Tibial artery (tissue), 4 donors: ENCODE measurements around the gene EXD3.
A peak's percentile ranks its signal among the peaks of the same experiment; 100 is the strongest.

Experiments
- DNase-seq, 2 donors: peaks; one replicate each; pipeline ENCODE4 v3.0.0-alpha.2; 2019
- H3K27ac ChIP-seq, 2 donors: fragments of 200-600 bp; sonication (generic) in 1 of 2; 1 replicate in 1 of 2; 2 replicates in 1 of 2; pipeline ENCODE4 v1.5.1; 2018 to 2019; ENCODE audit warnings: mild to moderate bottlenecking in 1 of 2
- H3K27me3 ChIP-seq, 2 donors: fragments of 200-600 bp; sonication (generic) in 1 of 2; one replicate each; pipeline versions ENCODE4 v1.5.1 to v1.6.0; 2016 to 2019
- H3K36me3 ChIP-seq, 3 donors: fragments of 200-600 bp; sonication (generic) in 2 of 3; one replicate each; pipeline ENCODE4 v1.5.1; 2016 to 2019; ENCODE audit warnings: mild to moderate bottlenecking in 2 of 3
- H3K4me1 ChIP-seq, 4 donors: fragments of 200-600 bp; sonication (generic) in 2 of 4; 1 replicate in 3 of 4; 2 replicates in 1 of 4; pipeline ENCODE4 v1.5.1; 2016 to 2019
- H3K4me3 ChIP-seq, 2 donors: fragments of 200-600 bp; sonication (generic) in 1 of 2; 1 replicate in 1 of 2; 2 replicates in 1 of 2; pipeline ENCODE4 v1.5.1; 2018 to 2019; ENCODE audit warnings: mild to moderate bottlenecking in 2 of 2
- H3K9me3 ChIP-seq, 3 donors: fragments of 200-600 bp; sonication (generic) in 1 of 3; one replicate each; pipeline ENCODE4 v1.5.1; 2016 to 2019
- intact Hi-C: fragments of 100-400 bp; cut with DNase I; formaldehyde crosslinking; loops from one replicate; pipeline ENCODE4 v1.15.0; 2023; ENCODE audit warnings: low total_unique reads
- TF ChIP-seq, protein P1 (sequence below), 2 experiments: fragments of 200-600 bp in 1 of 2; fragments of 450-650 bp in 1 of 2; IDR thresholded peaks; one replicate each; pipeline ENCODE4 v1.5.1; 2017 to 2019; ENCODE audit warnings: antibody characterized with exemption in 2 of 2, mild to moderate bottlenecking in 1 of 2, moderate library complexity in 1 of 2

Gene EXD3

DNA sequence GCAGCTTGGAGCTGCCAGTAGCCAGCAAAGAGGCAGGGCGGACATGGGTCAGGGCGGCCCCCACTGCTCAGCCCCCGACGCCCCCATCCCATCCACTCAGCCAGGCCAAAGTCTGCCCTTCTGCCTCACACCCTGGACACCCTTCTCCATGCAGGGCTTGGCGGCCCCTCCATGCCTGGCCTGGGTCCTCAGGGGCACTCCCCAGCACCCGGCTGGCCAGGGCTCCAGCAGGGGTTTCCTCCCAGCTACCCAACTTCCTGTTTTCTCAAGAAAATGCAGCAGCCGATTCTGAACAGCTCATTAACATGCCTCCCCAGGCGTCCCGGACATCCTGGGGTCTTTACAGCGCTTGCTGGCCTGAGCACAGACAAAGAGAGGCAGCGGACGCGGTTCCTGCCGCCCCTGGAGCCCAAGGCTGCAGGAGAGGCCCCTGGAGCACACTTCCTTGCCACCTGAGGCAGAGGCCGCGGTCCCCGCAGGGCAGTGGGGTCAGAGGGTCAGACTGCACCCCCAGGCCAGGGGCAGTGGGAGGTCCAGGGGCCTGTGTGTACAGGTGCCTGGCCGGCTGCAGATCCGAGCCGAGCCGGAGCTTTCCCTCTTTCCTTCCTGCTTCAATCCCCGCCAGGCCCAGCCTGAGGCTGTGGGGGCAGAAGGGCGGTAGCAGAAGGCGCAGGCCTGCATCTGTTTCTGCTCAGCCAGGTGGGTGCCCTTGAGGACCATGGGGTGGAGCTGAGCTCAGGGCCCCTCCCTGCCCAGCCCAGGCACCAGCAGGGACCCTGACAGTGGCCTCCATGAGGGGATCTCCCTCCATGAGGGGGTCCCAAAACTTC is 102.2 kb downstream of the EXD3 start:
- intact Hi-C loops: no loop called here

DNA sequence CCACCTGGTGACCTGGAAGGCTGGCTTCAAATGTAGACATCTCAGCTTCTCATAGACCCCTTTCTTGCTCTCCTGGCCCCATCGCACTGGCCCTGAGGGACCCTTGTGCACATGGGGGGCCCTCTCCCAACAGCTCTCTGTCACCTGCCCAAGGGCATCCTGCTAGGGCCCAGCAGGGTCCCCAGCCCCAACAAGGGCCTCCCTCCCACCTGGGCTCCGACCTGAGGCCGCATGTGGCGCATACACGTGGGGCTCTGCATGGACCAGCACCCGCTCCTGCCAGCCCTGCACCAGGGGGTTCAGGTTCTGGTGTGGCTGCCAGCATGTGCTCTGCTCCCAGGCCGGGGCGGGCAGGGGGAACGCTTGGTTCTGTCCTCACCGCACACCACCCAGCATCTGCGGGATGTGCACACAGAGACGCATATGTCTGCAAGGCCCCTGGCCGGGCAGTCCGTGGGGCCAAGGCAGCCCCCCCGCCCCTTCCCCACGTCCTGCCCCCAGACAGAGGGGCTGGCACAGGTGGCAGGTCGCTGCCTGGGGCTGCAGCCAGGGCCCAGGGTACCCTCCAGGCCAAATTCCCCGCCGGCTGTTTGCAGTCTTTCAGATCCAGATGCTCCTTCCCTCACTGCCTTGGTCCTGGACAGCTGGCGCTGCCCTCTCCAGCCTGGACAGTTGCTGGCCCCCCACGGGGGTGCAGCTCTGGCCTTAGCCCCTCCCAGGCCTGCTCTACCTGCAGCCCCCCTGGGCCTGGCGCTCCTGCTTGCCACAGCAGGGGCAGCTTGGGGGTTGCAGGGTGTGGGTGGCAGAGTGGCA is 103.0 kb downstream of the EXD3 start:
- Histone ChIP-seq H3K27ac (no peak overlapping the region), H3K9me3 (no peaks in the 10 kb centered on the region), H3K36me3 (no peaks in the 10 kb centered on the region), H3K4me3 (no peak overlapping the region), H3K27me3 (peaks cover 0 to 46% of the 10 kb centered on the region in 2 donors), H3K4me1 (peaks cover 0 to 41% (median 29%) of the 10 kb centered on the region in 4 donors)
- peak in 1 of 2 donors; percentile 62 for DNase-seq
- intact Hi-C loops: no loop called here
- TF ChIP-seq, protein P1, sequence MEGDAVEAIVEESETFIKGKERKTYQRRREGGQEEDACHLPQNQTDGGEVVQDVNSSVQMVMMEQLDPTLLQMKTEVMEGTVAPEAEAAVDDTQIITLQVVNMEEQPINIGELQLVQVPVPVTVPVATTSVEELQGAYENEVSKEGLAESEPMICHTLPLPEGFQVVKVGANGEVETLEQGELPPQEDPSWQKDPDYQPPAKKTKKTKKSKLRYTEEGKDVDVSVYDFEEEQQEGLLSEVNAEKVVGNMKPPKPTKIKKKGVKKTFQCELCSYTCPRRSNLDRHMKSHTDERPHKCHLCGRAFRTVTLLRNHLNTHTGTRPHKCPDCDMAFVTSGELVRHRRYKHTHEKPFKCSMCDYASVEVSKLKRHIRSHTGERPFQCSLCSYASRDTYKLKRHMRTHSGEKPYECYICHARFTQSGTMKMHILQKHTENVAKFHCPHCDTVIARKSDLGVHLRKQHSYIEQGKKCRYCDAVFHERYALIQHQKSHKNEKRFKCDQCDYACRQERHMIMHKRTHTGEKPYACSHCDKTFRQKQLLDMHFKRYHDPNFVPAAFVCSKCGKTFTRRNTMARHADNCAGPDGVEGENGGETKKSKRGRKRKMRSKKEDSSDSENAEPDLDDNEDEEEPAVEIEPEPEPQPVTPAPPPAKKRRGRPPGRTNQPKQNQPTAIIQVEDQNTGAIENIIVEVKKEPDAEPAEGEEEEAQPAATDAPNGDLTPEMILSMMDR (IDR thresholded peaks at IDR 0.05): no peak

More for the DNA sequence above, 102.2 kb downstream of the EXD3 start:
- no peak overlapping the region for H3K27ac ChIP-seq
- H3K9me3 ChIP-seq: no peaks in the 10 kb centered on the region
- H3K4me1 ChIP-seq: peaks cover 0 to 37% (median 25%) of the 10 kb centered on the region in 4 donors
- H3K36me3 ChIP-seq: no peaks in the 10 kb centered on the region
- peak in 1 of 2 donors; percentile 63 for DNase-seq
- peaks cover 0 to 38% of the 10 kb centered on the region in 2 donors for H3K27me3 ChIP-seq
- TF ChIP-seq, protein P1 (IDR thresholded peaks at IDR 0.05): no peak
- H3K4me3 ChIP-seq: no peak overlapping the region

DNA sequence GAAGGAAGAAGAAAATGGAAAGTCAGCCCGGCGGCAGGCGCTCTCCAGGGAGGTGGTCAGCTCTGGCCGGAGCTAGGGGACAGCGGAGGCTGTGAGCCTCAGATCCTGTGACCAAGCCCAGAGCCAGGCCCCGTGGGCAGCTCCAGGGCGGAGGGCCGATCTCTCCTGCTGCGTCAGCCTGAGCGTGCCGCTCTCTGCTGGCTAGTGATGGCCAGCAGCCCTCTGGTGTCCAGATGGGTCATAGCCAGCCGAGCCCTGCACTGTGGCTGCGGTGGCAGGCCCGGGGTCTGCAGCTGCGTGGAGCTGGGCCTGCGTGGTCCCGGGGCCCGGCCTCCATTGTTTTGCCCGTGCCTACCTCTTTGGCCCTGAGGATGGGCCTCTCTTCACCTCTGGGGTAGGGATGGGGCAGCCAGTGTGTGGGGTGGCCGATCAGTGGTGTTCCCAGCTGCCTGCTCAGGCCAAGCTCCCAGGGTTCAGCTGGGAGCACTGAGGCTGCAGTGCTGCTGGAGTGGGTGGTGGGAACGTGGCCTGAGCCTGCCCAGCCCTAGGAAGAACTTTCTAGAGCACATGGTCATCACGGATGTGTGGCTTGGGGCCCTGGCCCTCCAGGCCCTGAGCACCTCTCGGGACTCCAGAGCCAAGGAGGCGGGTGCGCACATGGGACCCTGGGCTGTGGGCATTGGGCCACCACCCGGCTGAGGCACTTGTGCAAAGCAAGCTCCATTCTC is 103.8 kb downstream of the EXD3 start:
- H3K4me3 ChIP-seq: no peak overlapping the region
- intact Hi-C loops: no loop called here
- H3K9me3 ChIP-seq: no peaks in the 10 kb centered on the region
- peak in 1 of 2 donors; percentile 83 for DNase-seq
- H3K4me1 ChIP-seq: peaks cover 0 to 48% (median 29%) of the 10 kb centered on the region in 4 donors
- peaks cover 0 to 53% of the 10 kb centered on the region in 2 donors for H3K27me3 ChIP-seq
- peak overlapping the region in 1 of 2 donors; percentile 51 for H3K27ac ChIP-seq
- TF ChIP-seq, protein P1 (IDR thresholded peaks at IDR 0.05): peak; percentile 28 to 42
- H3K36me3 ChIP-seq: no peaks in the 10 kb centered on the region

DNA sequence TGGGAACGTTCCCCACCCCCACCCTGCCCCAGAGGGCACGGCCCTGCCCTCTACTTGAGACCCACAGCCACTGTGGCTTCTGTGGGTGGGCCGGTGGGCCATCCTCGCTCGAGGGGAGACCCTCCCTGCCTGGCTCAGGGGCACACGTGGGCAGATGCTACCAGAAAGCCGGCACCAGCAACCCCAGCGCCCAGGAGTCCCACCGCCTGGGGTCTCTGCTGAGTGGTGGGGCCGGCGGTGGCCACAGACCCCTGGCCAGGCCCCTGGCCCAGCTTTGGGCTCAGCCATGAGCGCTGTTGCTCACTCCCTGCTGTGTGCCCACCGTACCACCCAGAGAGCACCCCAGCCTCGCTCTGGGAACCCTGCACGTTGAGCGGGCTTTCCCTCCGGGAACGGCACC is 104.4 kb downstream of the EXD3 start:
- Histone ChIP-seq H3K9me3 (no peaks in the 10 kb centered on the region), H3K4me3 (no peak overlapping the region), H3K4me1 (peaks cover 0 to 54% (median 29%) of the 10 kb centered on the region in 4 donors), H3K36me3 (no peaks in the 10 kb centered on the region), H3K27me3 (peaks cover 0 to 53% of the 10 kb centered on the region in 2 donors), H3K27ac (peak overlapping the region; percentile 18 to 51)
- DNase-seq: no peak
- intact Hi-C loops: no loop called here
- TF ChIP-seq, protein P1 (IDR thresholded peaks at IDR 0.05): no peak
